Colonic mucosa (tissue), 4 donors: ENCODE data around the gene BAZ1B. TPM values are rescaled to one million over a fixed set of nuclear protein-coding genes. Genes with fewer than 3 reads are reported as not detected.
"Not testable (repeated sequence)": the region's sequence is repeated elsewhere in the genome, so short reads cannot be mapped to it uniquely, and the experiment has no call there.

Experiments
- DNase-seq: peaks from one replicate; pipeline ENCODE4 v3.0.0-alpha.2; 2020
- H3K27ac ChIP-seq: fragments of 200-600 bp; one replicate; pipeline ENCODE4 v1.8.0; 2021
- H3K27me3 ChIP-seq: fragments of 200-600 bp; one replicate; pipeline ENCODE4 v1.8.0; 2021
- H3K36me3 ChIP-seq: fragments of 200-600 bp; one replicate; pipeline ENCODE4 v1.8.0; 2021
- H3K4me1 ChIP-seq: fragments of 200-600 bp; one replicate; pipeline ENCODE4 v1.8.0; 2021; ENCODE audit warnings: mild to moderate bottlenecking
- H3K4me3 ChIP-seq: fragments of 200-600 bp; one replicate; pipeline ENCODE4 v1.8.0; 2021
- H3K9ac ChIP-seq, 2 donors: one replicate each; pipeline ENCODE4 v1.7.0; 2013; ENCODE audit warnings: control low read depth in 2 of 2, low read depth in 2 of 2, low read length in 2 of 2
- H3K9me3 ChIP-seq: fragments of 200-600 bp; one replicate; pipeline ENCODE4 v1.8.0; 2021
- CTCF ChIP-seq: fragments of 200-600 bp; IDR thresholded peaks from one replicate; pipeline ENCODE4 v1.8.0; 2022; ENCODE audit warnings: antibody characterized with exemption, mild to moderate bottlenecking
- intact Hi-C: fragments of 100-400 bp; cut with DNase I; formaldehyde crosslinking; loops from one replicate; pipeline ENCODE4 v1.14.1; 2022
- total RNA-seq, 2 donors: library from RNA; stranded (reverse); fragmentation: NEBNext Ultra II Directional in 1 of 2; extraction: Animal tissue kit (Norgen Biotek cat#: 25700) in 1 of 2; gene quantifications; one replicate each; pipeline ENCODE4 v1.2.1, GENCODE V29; 2021
- donor health status: healthy.
- donor health status: DM: no; HTN: no; CAD: no.
- donor health status: DM: no; HTN: no; CAD: no.

BAZ1B gene
- total RNA-seq, 2 donors from 2014 or later: 43.9 to 58.4 TPM

- no peaks in the 10 kb centered on the region for H3K9me3 ChIP-seq
- TF ChIP-seq CTCF: no peak
- DNase-seq: no peak
- intact Hi-C loops: no loop called here
- H3K9ac ChIP-seq: no peak overlapping the region
- no peak overlapping the region for H3K27ac ChIP-seq
- peaks cover 36% of the 10 kb centered on the region for H3K36me3 ChIP-seq
- H3K4me1 ChIP-seq: no peaks in the 10 kb centered on the region
- no peaks in the 10 kb centered on the region for H3K27me3 ChIP-seq
- no peak overlapping the region for H3K4me3 ChIP-seq
These were observed 15.0 kb upstream of the BAZ1B start for GRCh38 chr7:73537051-73537450.

GRCh38 chr7:73536479-73536878 lies 14.4 kb upstream of the BAZ1B start:
- peaks cover 36% of the 10 kb centered on the region for H3K36me3 ChIP-seq

GRCh38 chr7:73535918-73536317 lies 13.8 kb upstream of the BAZ1B start:
- DNase-seq, H3K9me3 ChIP-seq, H3K9ac ChIP-seq, H3K27ac ChIP-seq, H3K4me3 ChIP-seq, H3K27me3 ChIP-seq, H3K4me1 ChIP-seq, intact Hi-C loops: not testable (repeated sequence)
- H3K36me3 ChIP-seq: peaks cover 36% of the 10 kb centered on the region

More at GRCh38 chr7:73536479-73536878, 14.4 kb upstream of the BAZ1B start:
- no peaks in the 10 kb centered on the region for H3K9me3 ChIP-seq
- H3K9ac ChIP-seq: no peak overlapping the region
- H3K27ac ChIP-seq: no peak overlapping the region
- no peak overlapping the region for H3K4me3 ChIP-seq
- intact Hi-C loops: no loop called here
- no peak for TF ChIP-seq CTCF
- H3K27me3 ChIP-seq: no peaks in the 10 kb centered on the region
- H3K4me1 ChIP-seq: no peaks in the 10 kb centered on the region
- no peak for DNase-seq

GRCh38 chr7:73533742-73534141 lies 11.6 kb upstream of the BAZ1B start:
- H3K4me3 ChIP-seq: no peak overlapping the region
- H3K36me3 ChIP-seq: peaks cover 21% of the 10 kb centered on the region
- intact Hi-C loops: no loop called here
- TF ChIP-seq CTCF: no peak
- H3K4me1 ChIP-seq: no peaks in the 10 kb centered on the region
- no peak overlapping the region for H3K9ac ChIP-seq
- H3K9me3 ChIP-seq: no peaks in the 10 kb centered on the region
- H3K27me3 ChIP-seq: no peaks in the 10 kb centered on the region
- no peak for DNase-seq
- no peak overlapping the region for H3K27ac ChIP-seq

GRCh38 chr7:73532224-73532623 lies 10.1 kb upstream of the BAZ1B start:
- no peak overlapping the region for H3K4me3 ChIP-seq
- intact Hi-C loops: no loop called here
- H3K27me3 ChIP-seq: no peaks in the 10 kb centered on the region
- no peak for TF ChIP-seq CTCF
- H3K27ac ChIP-seq: no peak overlapping the region
- DNase-seq: no peak
- H3K9me3 ChIP-seq: no peaks in the 10 kb centered on the region
- peaks cover 8% of the 10 kb centered on the region for H3K36me3 ChIP-seq
- H3K4me1 ChIP-seq: no peaks in the 10 kb centered on the region
- H3K9ac ChIP-seq: no peak overlapping the region

- intact Hi-C loops: no loop called here
- no peak for TF ChIP-seq CTCF
These were observed 8.7 kb upstream of the BAZ1B start for GRCh38 chr7:73530800-73531199.

More at GRCh38 chr7:73530800-73531199, 8.7 kb upstream of the BAZ1B start:
- Histone ChIP-seq H3K4me3 (no peak overlapping the region), H3K36me3 (no peaks in the 10 kb centered on the region), H3K4me1 (no peaks in the 10 kb centered on the region), H3K27ac (no peak overlapping the region), H3K9me3 (no peaks in the 10 kb centered on the region), H3K9ac (no peak overlapping the region), H3K27me3 (no peaks in the 10 kb centered on the region)
- DNase-seq: no peak
